Ovary (tissue), 3 donors: ENCODE results near the gene DNAJC17.

Experiments used
- POLR2A ChIP-seq: fragments of 450-650 bp; IDR thresholded peaks from one replicate; pipeline ENCODE4 v1.6.1; 2017; ENCODE audit warnings: antibody characterized with exemption, mild to moderate bottlenecking, moderate library complexity
- TF ChIP-seq, protein P1 (sequence below), 3 donors: fragments of 450-650 bp in 2 of 3; fragments of 200-600 bp in 1 of 3; IDR thresholded peaks; one replicate each; pipeline versions ENCODE4 v1.5.1 to v1.8.0; 2016 to 2022; ENCODE audit warnings: antibody characterized with exemption in 3 of 3, mild to moderate bottlenecking in 1 of 3
- donor health status: DM: no; HTN: no; CAD: no.

DNA sequence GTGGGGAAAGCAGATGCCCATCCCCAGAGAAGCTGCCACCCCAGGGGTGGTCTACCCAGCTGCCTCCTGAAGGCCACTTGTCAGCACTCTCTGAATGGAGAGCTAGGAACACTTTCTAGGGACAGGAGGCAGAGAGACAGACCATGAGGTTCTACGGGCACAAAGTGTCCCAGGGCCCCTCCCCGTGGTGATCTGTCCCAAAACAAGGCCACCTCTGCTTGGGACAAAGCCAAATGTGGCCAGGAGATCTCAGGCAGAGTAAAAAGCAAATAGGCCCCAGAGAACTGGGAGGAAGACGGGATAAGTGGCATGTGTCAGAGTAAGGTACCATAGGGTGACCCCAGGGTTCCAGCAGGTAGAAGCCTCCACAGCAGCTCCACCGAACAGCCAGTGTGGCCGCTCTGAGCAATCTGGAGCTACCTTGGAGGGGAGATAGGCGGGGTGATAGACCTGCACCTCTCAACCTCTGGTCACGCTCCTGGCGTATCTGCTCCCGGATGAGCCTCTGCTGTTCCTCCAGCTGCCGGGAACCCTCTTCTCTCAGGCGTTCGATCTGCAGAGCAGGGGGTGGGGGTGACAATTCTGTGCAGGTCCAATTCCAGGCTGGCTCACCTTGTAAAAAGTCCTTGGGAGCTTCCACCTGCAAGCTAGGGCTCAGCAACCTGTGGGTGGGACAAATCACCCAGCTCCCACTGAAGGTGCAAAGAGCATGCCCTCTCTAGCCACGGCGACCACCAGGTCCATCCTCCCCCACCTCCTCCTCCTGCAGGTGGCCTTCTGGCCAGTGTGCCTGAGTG lies 31.3 kb downstream of the DNAJC17 start:
- TF ChIP-seq, protein P1, sequence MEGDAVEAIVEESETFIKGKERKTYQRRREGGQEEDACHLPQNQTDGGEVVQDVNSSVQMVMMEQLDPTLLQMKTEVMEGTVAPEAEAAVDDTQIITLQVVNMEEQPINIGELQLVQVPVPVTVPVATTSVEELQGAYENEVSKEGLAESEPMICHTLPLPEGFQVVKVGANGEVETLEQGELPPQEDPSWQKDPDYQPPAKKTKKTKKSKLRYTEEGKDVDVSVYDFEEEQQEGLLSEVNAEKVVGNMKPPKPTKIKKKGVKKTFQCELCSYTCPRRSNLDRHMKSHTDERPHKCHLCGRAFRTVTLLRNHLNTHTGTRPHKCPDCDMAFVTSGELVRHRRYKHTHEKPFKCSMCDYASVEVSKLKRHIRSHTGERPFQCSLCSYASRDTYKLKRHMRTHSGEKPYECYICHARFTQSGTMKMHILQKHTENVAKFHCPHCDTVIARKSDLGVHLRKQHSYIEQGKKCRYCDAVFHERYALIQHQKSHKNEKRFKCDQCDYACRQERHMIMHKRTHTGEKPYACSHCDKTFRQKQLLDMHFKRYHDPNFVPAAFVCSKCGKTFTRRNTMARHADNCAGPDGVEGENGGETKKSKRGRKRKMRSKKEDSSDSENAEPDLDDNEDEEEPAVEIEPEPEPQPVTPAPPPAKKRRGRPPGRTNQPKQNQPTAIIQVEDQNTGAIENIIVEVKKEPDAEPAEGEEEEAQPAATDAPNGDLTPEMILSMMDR (IDR thresholded peaks at IDR 0.05) = no peak
- TF ChIP-seq POLR2A = no peak
